Fibroblast of pulmonary artery (primary cell): ENCODE measurements around the gene OLFM1.

Experiments
- DNase-seq: peaks from one replicate; pipeline ENCODE4 v3.0.0-alpha.2; 2010; ENCODE audit warnings: low read depth
- H3K4me3 ChIP-seq: replicated peaks from 2 replicates; pipeline ENCODE4 v1.5.1; 2011; ENCODE audit warnings: low read depth, mild to moderate bottlenecking, control low read depth, low read length, moderate library complexity
- CTCF ChIP-seq: IDR thresholded peaks from 2 replicates; pipeline ENCODE4 v1.5.1; 2011; ENCODE audit warnings: mild to moderate bottlenecking, control low read depth, low read length, inconsistent platforms; ENCODE audit errors: missing control alignments

OLFM1 gene

GRCh38 chr9:135119496-135120064 is 32.1 kb downstream of the OLFM1 start:
- no peak for TF ChIP-seq CTCF
- no peak overlapping the region for H3K4me3 ChIP-seq
- no peak for DNase-seq

- no peak overlapping the region for H3K4me3 ChIP-seq
- no peak for TF ChIP-seq CTCF
- no peak for DNase-seq
These were observed 32.8 kb downstream of the OLFM1 start for GRCh38 chr9:135120249-135120648.

GRCh38 chr9:135122316-135122715 is 34.8 kb downstream of the OLFM1 start:
- DNase-seq = no peak
- no peak for TF ChIP-seq CTCF
- no peak overlapping the region for H3K4me3 ChIP-seq

- no peak for DNase-seq
- TF ChIP-seq CTCF = no peak
- no peak overlapping the region for H3K4me3 ChIP-seq
These were observed 35.8 kb downstream of the OLFM1 start for GRCh38 chr9:135123126-135123772.

- no peak for TF ChIP-seq CTCF
- no peak overlapping the region for H3K4me3 ChIP-seq
- no peak for DNase-seq
These were observed 36.3 kb downstream of the OLFM1 start for GRCh38 chr9:135123773-135124134.

- DNase-seq = no peak
- TF ChIP-seq CTCF = no peak
- H3K4me3 ChIP-seq = no peak overlapping the region
These were observed 39.2 kb downstream of the OLFM1 start for GRCh38 chr9:135126451-135127187.
